Loucy (cell line): ENCODE measurements around the gene HSPA12A.

ENCODE experiments used
- H2AFZ ChIP-seq: fragments of 200-600 bp; sonication (generic); 2 replicates; pipeline ENCODE4 v1.6.0; 2016; ENCODE audit warnings: antibody characterized with exemption, mild to moderate bottlenecking, low read length, moderate library complexity
- H3F3A ChIP-seq: fragments of 200-600 bp; 2 replicates; pipeline ENCODE4 v1.6.0; 2016; ENCODE audit warnings: antibody characterized with exemption, low read depth, mild to moderate bottlenecking
- H3K27me3 ChIP-seq: fragments of 200-600 bp; sonication (generic); 2 replicates; pipeline ENCODE4 v1.6.1; 2014; ENCODE audit warnings: low read length, mild to moderate bottlenecking; ENCODE audit not compliant: insufficient read depth, poor library complexity, severe bottlenecking
- H3K36me3 ChIP-seq: fragments of 200-600 bp; sonication (generic); 2 replicates; pipeline ENCODE4 v1.6.1; 2016; ENCODE audit warnings: low read length; ENCODE audit not compliant: insufficient read depth
- H3K4me1 ChIP-seq: fragments of 200-600 bp; sonication (generic); 2 replicates; pipeline ENCODE4 v1.5.1; 2014; ENCODE audit warnings: low read length, mild to moderate bottlenecking; ENCODE audit not compliant: insufficient read depth, poor library complexity, severe bottlenecking
- H3K4me2 ChIP-seq: fragments of 200-600 bp; sonication (generic); 2 replicates; pipeline ENCODE4 v1.6.0; 2014; ENCODE audit warnings: antibody characterized with exemption, low read length, low read depth, mild to moderate bottlenecking; ENCODE audit not compliant: poor library complexity, severe bottlenecking
- H3K4me3 ChIP-seq: fragments of 200-600 bp; sonication (generic); 2 replicates; pipeline ENCODE4 v1.5.1; 2014; ENCODE audit warnings: low read length, mild to moderate bottlenecking, mixed read lengths; ENCODE audit not compliant: poor library complexity, severe bottlenecking
- H3K79me2 ChIP-seq: fragments of 200-600 bp; sonication (generic); 2 replicates; pipeline ENCODE4 v1.6.1; 2014; ENCODE audit warnings: low read length; ENCODE audit not compliant: insufficient read depth
- H3K9ac ChIP-seq: fragments of 200-600 bp; sonication (generic); 2 replicates; pipeline ENCODE4 v1.6.0; 2014; ENCODE audit warnings: mild to moderate bottlenecking, low read depth, low read length, moderate library complexity; ENCODE audit not compliant: poor library complexity, severe bottlenecking
- H3K9me2 ChIP-seq: fragments of 200-600 bp; sonication (generic); replicated peaks from 2 replicates; pipeline ENCODE4 v1.6.1; 2016; ENCODE audit warnings: low read depth, low read length, mixed read lengths
- H3K9me3 ChIP-seq: fragments of 200-600 bp; sonication (generic); 2 replicates; pipeline ENCODE4 v1.6.1; 2014; ENCODE audit warnings: mild to moderate bottlenecking, antibody characterized with exemption, low read length, low read depth; ENCODE audit not compliant: insufficient read depth
- H4K20me1 ChIP-seq: fragments of 200-600 bp; sonication (generic); 2 replicates; pipeline ENCODE4 v1.6.0; 2014; ENCODE audit warnings: antibody characterized with exemption, low read length, mild to moderate bottlenecking; ENCODE audit not compliant: insufficient read depth, poor library complexity, severe bottlenecking
- CTCF ChIP-seq: fragments of 200-600 bp; sonication (generic); conservative IDR thresholded peaks from 2 replicates; pipeline ENCODE4 v1.5.1; 2014; ENCODE audit warnings: mild to moderate bottlenecking, antibody characterized with exemption, low read length
- EZH2phosphoT487 ChIP-seq: fragments of 200-600 bp; IDR thresholded peaks from 2 replicates; pipeline ENCODE4 v1.6.1; 2018; ENCODE audit warnings: antibody characterized with exemption, mild to moderate bottlenecking, moderate library complexity, borderline replicate concordance

HSPA12A gene

GRCh38 chr10:116636976-116637375, 105.4 kb downstream of the HSPA12A start:
- Histone ChIP-seq H3K4me2 (no peak overlapping the region), H3K9me3 (no peaks in the 10 kb centered on the region), H3K9me2 (no peaks in the 10 kb centered on the region), H3K27me3 (peaks cover 28% of the 10 kb centered on the region), H3F3A (no peaks in the 10 kb centered on the region), H3K79me2 (no peaks in the 10 kb centered on the region), H3K36me3 (no peaks in the 10 kb centered on the region), H3K9ac (no peak overlapping the region), H3K4me1 (peaks cover 10% of the 10 kb centered on the region), H2AFZ (no peak overlapping the region), H3K4me3 (no peak overlapping the region), H4K20me1 (no peaks in the 10 kb centered on the region)
- TF ChIP-seq CTCF, result no peak

- no peak overlapping the region for H2AFZ ChIP-seq
- TF ChIP-seq CTCF, result no peak
- TF ChIP-seq EZH2phosphoT487, result no peak
- no peak overlapping the region for H3K4me2 ChIP-seq
- no peaks in the 10 kb centered on the region for H3K79me2 ChIP-seq
- H3K9me2 ChIP-seq, result no peaks in the 10 kb centered on the region
- peaks cover 27% of the 10 kb centered on the region for H3K27me3 ChIP-seq
- H3K9me3 ChIP-seq, result no peaks in the 10 kb centered on the region
- peaks cover 10% of the 10 kb centered on the region for H3K4me1 ChIP-seq
- no peaks in the 10 kb centered on the region for H3K36me3 ChIP-seq
- H3K9ac ChIP-seq, result no peak overlapping the region
- no peaks in the 10 kb centered on the region for H3F3A ChIP-seq
- H3K4me3 ChIP-seq, result no peak overlapping the region
- no peaks in the 10 kb centered on the region for H4K20me1 ChIP-seq
These were observed 106.0 kb downstream of the HSPA12A start for GRCh38 chr10:116636385-116636784.

- TF ChIP-seq CTCF (no peak), EZH2phosphoT487 (no peak)
- no peak overlapping the region for H3K4me2 ChIP-seq
- H3K27me3 ChIP-seq, result peaks cover 13% of the 10 kb centered on the region
- H3K9ac ChIP-seq, result no peak overlapping the region
- no peaks in the 10 kb centered on the region for H3K36me3 ChIP-seq
- H3K9me3 ChIP-seq, result no peaks in the 10 kb centered on the region
- H3K4me1 ChIP-seq, result peaks cover 10% of the 10 kb centered on the region
- no peak overlapping the region for H2AFZ ChIP-seq
- H3K4me3 ChIP-seq, result no peak overlapping the region
- no peaks in the 10 kb centered on the region for H3K9me2 ChIP-seq
- H4K20me1 ChIP-seq, result no peaks in the 10 kb centered on the region
- H3K79me2 ChIP-seq, result no peaks in the 10 kb centered on the region
- no peaks in the 10 kb centered on the region for H3F3A ChIP-seq
These were observed 108.0 kb downstream of the HSPA12A start for GRCh38 chr10:116634126-116634975.
